ENCODE measurements around the gene HNRNPCL2. TPM values are rescaled to one million over a fixed set of nuclear protein-coding genes. Genes with fewer than 3 reads are reported as not detected.
"Not testable (repeated sequence)": the region's sequence is repeated elsewhere in the genome, so short reads cannot be mapped to it uniquely, and the experiment has no call there.

HNRNPCL2 gene
- polyA plus RNA-seq (ENCODE audit: insufficient read length) = not detected

GRCh38 chr1:13116754-13117153, at the start of gene HNRNPCL2:
Gene HNRNPCL2, minus strand, starts transcription at chr1:13116854. Its CDS starts 454 bp downstream, at chr1:13116400.
- DNase-seq (ENCODE audit: low read depth) = not testable (repeated sequence)

GRCh38 chr1:13165531-13165930, 48.9 kb upstream of the HNRNPCL2 start, which contains the start of gene HNRNPCL4:
Gene HNRNPCL4, minus strand, starts transcription at chr1:13165631. Its CDS starts 164 bp downstream, at chr1:13165467.
- DNase-seq (ENCODE audit: low read depth) = not testable (repeated sequence)

GRCh38 chr1:13155909-13156308, 39.3 kb upstream of the HNRNPCL2 start, which contains the start of gene PRAMEF26:
Gene PRAMEF26, minus strand, starts transcription at chr1:13156009. Its CDS starts 2,914 bp downstream, at chr1:13153095.
- DNase-seq (ENCODE audit: low read depth) = not testable (repeated sequence)

GRCh38 chr1:13070474-13070873, 46.2 kb downstream of the HNRNPCL2 start, which contains the start of gene PRAMEF25:
Gene PRAMEF25, plus strand, starts transcription at chr1:13070774. Its CDS starts 2,920 bp downstream, at chr1:13073694.
- DNase-seq (ENCODE audit: low read depth) = not testable (repeated sequence)

Other genes starting within 250 kb of the HNRNPCL2 start
- not detected for gene PRAMEF4, start 230.7 kb downstream of the HNRNPCL2 start, polyA plus RNA-seq (ENCODE audit: insufficient read length)
- not detected for gene PRAMEF10, start 218.6 kb downstream of the HNRNPCL2 start, polyA plus RNA-seq (ENCODE audit: insufficient read length)
- not detected for gene PRAMEF7, start 200.2 kb downstream of the HNRNPCL2 start, polyA plus RNA-seq (ENCODE audit: insufficient read length)
- gene PRAMEF6, start 169.3 kb downstream of the HNRNPCL2 start, polyA plus RNA-seq (ENCODE audit: insufficient read length) = not detected
- gene PRAMEF27, start 60.3 kb downstream of the HNRNPCL2 start, polyA plus RNA-seq (ENCODE audit: insufficient read length) = not detected
- not detected for gene HNRNPCL3, start 56.1 kb downstream of the HNRNPCL2 start, polyA plus RNA-seq (ENCODE audit: insufficient read length)
- not detected for gene PRAMEF25, start 46.1 kb downstream of the HNRNPCL2 start, polyA plus RNA-seq (ENCODE audit: insufficient read length)
- gene PRAMEF26, start 39.2 kb upstream of the HNRNPCL2 start, polyA plus RNA-seq (ENCODE audit: insufficient read length) = not detected
- 0.20 TPM for gene HNRNPCL4, start 48.8 kb upstream of the HNRNPCL2 start, polyA plus RNA-seq (ENCODE audit: insufficient read length)
- not detected for gene PRAMEF9, start 55.0 kb upstream of the HNRNPCL2 start, polyA plus RNA-seq (ENCODE audit: insufficient read length)
- gene PRAMEF13, start 84.6 kb upstream of the HNRNPCL2 start, polyA plus RNA-seq (ENCODE audit: insufficient read length) = not detected
- gene PRAMEF18, start 109.3 kb upstream of the HNRNPCL2 start, polyA plus RNA-seq (ENCODE audit: insufficient read length) = not detected
- gene PRAMEF5, start 137.3 kb upstream of the HNRNPCL2 start, polyA plus RNA-seq (ENCODE audit: insufficient read length) = not detected
- not detected for gene PRAMEF8, start 168.3 kb upstream of the HNRNPCL2 start, polyA plus RNA-seq (ENCODE audit: insufficient read length)
- gene PRAMEF33, start 186.7 kb upstream of the HNRNPCL2 start, polyA plus RNA-seq (ENCODE audit: insufficient read length) = not detected
- gene PRAMEF15, start 198.7 kb upstream of the HNRNPCL2 start, polyA plus RNA-seq (ENCODE audit: insufficient read length) = not detected
- gene PRAMEF14, start 230.3 kb upstream of the HNRNPCL2 start, polyA plus RNA-seq (ENCODE audit: insufficient read length) = not detected

Measured in forelimb muscle (tissue), 1 donor.